ENCODE measurements around the gene RIMS1. TPM values are rescaled to one million over a fixed set of nuclear protein-coding genes. Genes with fewer than 3 reads are reported as not detected.

The RIMS1 gene
- total and polyA plus RNA-seq, 12 donors = 0.07 to 2.8 (median 0.20) TPM; not detected in 3

DNA sequence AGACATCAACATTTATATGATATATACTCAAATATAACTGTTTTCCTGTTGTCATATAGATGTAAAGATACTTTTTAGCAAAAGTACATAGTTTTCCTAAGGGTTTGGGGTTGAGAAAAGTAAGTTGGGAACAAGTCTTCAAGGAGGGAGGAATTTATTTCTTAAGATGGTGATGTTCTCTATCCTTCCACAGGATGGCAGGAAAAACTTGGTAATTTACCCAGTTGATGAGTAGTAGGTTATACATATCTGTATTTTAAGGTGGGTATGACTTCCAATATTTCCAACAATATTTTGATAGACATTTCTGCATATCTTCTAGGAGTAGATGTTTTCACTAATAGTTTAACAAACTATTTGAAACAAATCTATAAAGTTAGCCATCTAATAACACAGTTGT is 254.4 kb downstream of the RIMS1 start:
- H3K9me3 ChIP-seq = peaks cover 0 to 2% (median 0%) of the 10 kb centered on the region in 11 donors
- no peaks in the 10 kb centered on the region for H3K4me1 ChIP-seq
- no peak for ATAC-seq
- intact Hi-C loops (cut with DNase I) = no loop called here
- no peaks in the 10 kb centered on the region for H3K36me3 ChIP-seq
- H3K27me3 ChIP-seq = no peaks in the 10 kb centered on the region
- H3K27ac ChIP-seq = no peak overlapping the region
- TF ChIP-seq, protein P1, sequence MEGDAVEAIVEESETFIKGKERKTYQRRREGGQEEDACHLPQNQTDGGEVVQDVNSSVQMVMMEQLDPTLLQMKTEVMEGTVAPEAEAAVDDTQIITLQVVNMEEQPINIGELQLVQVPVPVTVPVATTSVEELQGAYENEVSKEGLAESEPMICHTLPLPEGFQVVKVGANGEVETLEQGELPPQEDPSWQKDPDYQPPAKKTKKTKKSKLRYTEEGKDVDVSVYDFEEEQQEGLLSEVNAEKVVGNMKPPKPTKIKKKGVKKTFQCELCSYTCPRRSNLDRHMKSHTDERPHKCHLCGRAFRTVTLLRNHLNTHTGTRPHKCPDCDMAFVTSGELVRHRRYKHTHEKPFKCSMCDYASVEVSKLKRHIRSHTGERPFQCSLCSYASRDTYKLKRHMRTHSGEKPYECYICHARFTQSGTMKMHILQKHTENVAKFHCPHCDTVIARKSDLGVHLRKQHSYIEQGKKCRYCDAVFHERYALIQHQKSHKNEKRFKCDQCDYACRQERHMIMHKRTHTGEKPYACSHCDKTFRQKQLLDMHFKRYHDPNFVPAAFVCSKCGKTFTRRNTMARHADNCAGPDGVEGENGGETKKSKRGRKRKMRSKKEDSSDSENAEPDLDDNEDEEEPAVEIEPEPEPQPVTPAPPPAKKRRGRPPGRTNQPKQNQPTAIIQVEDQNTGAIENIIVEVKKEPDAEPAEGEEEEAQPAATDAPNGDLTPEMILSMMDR (IDR thresholded peaks at IDR 0.05) = no peak
- DNase-seq = no peak
- no peak overlapping the region for H3K4me3 ChIP-seq

DNA sequence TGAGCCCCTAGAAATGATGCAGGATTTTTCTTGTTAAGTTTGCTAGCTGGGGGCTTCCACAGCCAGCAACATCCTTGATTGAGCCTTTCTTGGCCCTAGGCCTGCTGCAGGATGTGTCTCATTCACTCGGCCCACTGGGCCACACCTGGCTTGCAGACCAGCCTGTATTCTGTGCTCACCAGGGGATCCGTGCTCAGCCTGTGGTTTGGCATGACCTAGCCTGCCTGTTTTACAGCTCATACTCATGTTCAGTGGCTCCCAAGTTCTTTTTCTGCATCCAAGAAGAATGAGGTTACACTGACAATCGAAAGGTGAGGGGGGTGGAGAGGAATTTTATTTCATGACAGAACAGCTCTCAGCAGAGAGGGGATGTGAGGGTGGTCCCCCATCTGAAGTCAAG is 263.4 kb downstream of the RIMS1 start:
- H3K4me1 ChIP-seq = no peaks in the 10 kb centered on the region
- 61 to 71% methylated on average over 3 of the region's 3 CpGs for WGBS, 2 donors
- intact Hi-C loops (cut with DNase I) = no loop called here

DNA sequence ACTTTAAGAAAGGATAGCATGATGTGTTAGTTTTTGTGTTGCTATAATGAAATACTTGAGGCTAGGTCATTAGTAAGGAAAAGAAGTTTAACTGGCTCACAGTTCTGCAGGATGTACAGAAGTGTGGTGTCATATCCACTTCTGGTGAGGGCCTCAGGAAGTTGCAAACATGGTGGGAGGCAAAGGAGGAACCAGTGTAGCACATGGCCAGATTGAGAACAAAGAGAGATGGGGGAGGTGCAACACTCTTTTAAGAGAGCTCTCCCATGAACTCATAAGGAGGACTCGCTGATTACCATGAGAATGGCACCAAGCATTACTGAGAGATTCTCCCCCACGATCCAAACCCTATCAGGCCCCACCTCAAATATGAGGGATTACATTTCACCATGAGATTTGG is 265.4 kb downstream of the RIMS1 start:
- no peak for DNase-seq
- Histone ChIP-seq H3K4me1 (no peaks in the 10 kb centered on the region), H3K36me3 (no peaks in the 10 kb centered on the region), H3K9me3 (peaks cover 0 to 34% (median 4%) of the 10 kb centered on the region in 11 donors), H3K4me3 (no peak overlapping the region), H3K27me3 (no peaks in the 10 kb centered on the region), H3K27ac (no peak overlapping the region)
- intact Hi-C loops (cut with DNase I) = no loop called here
- TF ChIP-seq, protein P1 (IDR thresholded peaks at IDR 0.05) = no peak
- WGBS, 2 donors = 55 to 69% methylated on average over 2 of the region's 2 CpGs
- ATAC-seq = no peak

More for the DNA sequence above, 263.4 kb downstream of the RIMS1 start:
- DNase-seq (no peak), ATAC-seq (no peak)
- H3K4me3 ChIP-seq = no peak overlapping the region
- H3K36me3 ChIP-seq = no peaks in the 10 kb centered on the region
- peaks cover 0 to 36% (median 4%) of the 10 kb centered on the region in 11 donors for H3K9me3 ChIP-seq
- no peak overlapping the region for H3K27ac ChIP-seq
- no peaks in the 10 kb centered on the region for H3K27me3 ChIP-seq
- TF ChIP-seq, protein P1 (IDR thresholded peaks at IDR 0.05) = no peak

DNA sequence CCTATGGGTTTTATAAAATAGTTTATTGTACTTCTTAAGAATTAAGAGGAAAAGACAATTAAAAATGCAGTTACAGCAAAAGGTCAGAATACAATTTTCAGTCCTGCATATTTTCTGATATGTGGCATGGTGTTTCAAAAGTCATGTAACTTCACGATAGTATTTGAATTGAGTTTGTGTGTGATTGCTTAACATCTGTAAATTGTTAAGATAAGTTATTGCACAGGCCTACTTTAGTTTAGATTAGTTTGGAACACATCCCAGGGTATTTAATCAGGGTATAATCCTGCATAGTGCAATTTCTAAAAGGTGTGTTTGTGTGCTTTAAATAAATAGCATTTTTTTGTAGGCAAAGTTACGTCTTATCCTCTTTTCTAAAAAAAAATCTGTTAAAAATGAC is 289.6 kb downstream of the RIMS1 start:
- no peak for ATAC-seq
- H3K4me3 ChIP-seq = no peak overlapping the region
- peaks cover 0 to 3% (median 0%) of the 10 kb centered on the region in 11 donors for H3K9me3 ChIP-seq
- peaks cover 0 to 13% (median 0%) of the 10 kb centered on the region in 7 donors for H3K27me3 ChIP-seq
- no peaks in the 10 kb centered on the region for H3K4me1 ChIP-seq
- no peak overlapping the region for H3K27ac ChIP-seq
- TF ChIP-seq, protein P1 (IDR thresholded peaks at IDR 0.05) = no peak
- no peaks in the 10 kb centered on the region for H3K36me3 ChIP-seq
- WGBS, 2 donors = 39 to 46% methylated on average over 2 of the region's 2 CpGs
- intact Hi-C loops (cut with DNase I) = no loop called here
- DNase-seq = no peak

All from heart right ventricle (tissue), 16 donors.